ENCODE measurements around the gene FGF6. TPM values are rescaled to one million over a fixed set of nuclear protein-coding genes. Genes with fewer than 3 reads are reported as not detected.

The FGF6 gene
- total RNA-seq (ENCODE audit: unreplicated experiment), result not detected
- long read RNA-seq, result 0 reads

- no peak for TF ChIP-seq CTCF (IDR thresholded peaks at IDR 0.05; ENCODE audit: unreplicated experiment)
- no peak within 1 kb of the TSS for H3K27ac Mint-ChIP-seq (ENCODE audit: unreplicated experiment)
- no peaks in the 10 kb centered on the region for H3K9me3 Mint-ChIP-seq (ENCODE audit: unreplicated experiment)
- no peak within 1 kb of the TSS for H3K4me3 Mint-ChIP-seq (ENCODE audit: unreplicated experiment)
- no peak for DNase-seq (ENCODE audit: low spot score)
- H3K27me3 Mint-ChIP-seq (ENCODE audit: unreplicated experiment), result peaks cover 9% of the 10 kb centered on the region
- no peaks in the 10 kb centered on the region for H3K36me3 Mint-ChIP-seq (ENCODE audit: low read depth, unreplicated experiment)
- H3K4me1 Mint-ChIP-seq (ENCODE audit: unreplicated experiment), result peaks cover 23% of the 10 kb centered on the region
These were observed at the start of gene FGF6 for GRCh38 chr12:4445156-4446101. Gene FGF6, minus strand, starts transcription at chr12:4445815. Its CDS starts 245 bp downstream, at chr12:4445570.

- no peaks in the 10 kb centered on the region for H3K4me1 Mint-ChIP-seq (ENCODE audit: unreplicated experiment)
- no peak for DNase-seq (ENCODE audit: low spot score)
These were observed 45.4 kb upstream of the FGF6 start for GRCh38 chr12:4490973-4491372.

GRCh38 chr12:4489556-4489955, 43.9 kb upstream of the FGF6 start:
- no peak for TF ChIP-seq CTCF (IDR thresholded peaks at IDR 0.05; ENCODE audit: unreplicated experiment)
- H3K4me1 Mint-ChIP-seq (ENCODE audit: unreplicated experiment), result no peaks in the 10 kb centered on the region
- H3K27ac Mint-ChIP-seq (ENCODE audit: unreplicated experiment), result no peak overlapping the region
- DNase-seq (ENCODE audit: low spot score), result no peak
- H3K27me3 Mint-ChIP-seq (ENCODE audit: unreplicated experiment), result no peaks in the 10 kb centered on the region
- no peak overlapping the region for H3K4me3 Mint-ChIP-seq (ENCODE audit: unreplicated experiment)
- no peaks in the 10 kb centered on the region for H3K9me3 Mint-ChIP-seq (ENCODE audit: unreplicated experiment)
- H3K36me3 Mint-ChIP-seq (ENCODE audit: low read depth, unreplicated experiment), result no peaks in the 10 kb centered on the region

More at GRCh38 chr12:4490973-4491372, 45.4 kb upstream of the FGF6 start:
- no peak overlapping the region for H3K4me3 Mint-ChIP-seq (ENCODE audit: unreplicated experiment)
- no peaks in the 10 kb centered on the region for H3K9me3 Mint-ChIP-seq (ENCODE audit: unreplicated experiment)
- no peaks in the 10 kb centered on the region for H3K36me3 Mint-ChIP-seq (ENCODE audit: low read depth, unreplicated experiment)
- H3K27me3 Mint-ChIP-seq (ENCODE audit: unreplicated experiment), result no peaks in the 10 kb centered on the region
- TF ChIP-seq CTCF (IDR thresholded peaks at IDR 0.05; ENCODE audit: unreplicated experiment), result no peak
- H3K27ac Mint-ChIP-seq (ENCODE audit: unreplicated experiment), result no peak overlapping the region

- H3K36me3 Mint-ChIP-seq (ENCODE audit: low read depth, unreplicated experiment), result no peaks in the 10 kb centered on the region
- no peak for DNase-seq (ENCODE audit: low spot score)
- H3K9me3 Mint-ChIP-seq (ENCODE audit: unreplicated experiment), result no peaks in the 10 kb centered on the region
- no peak for TF ChIP-seq CTCF (IDR thresholded peaks at IDR 0.05; ENCODE audit: unreplicated experiment)
- no peak overlapping the region for H3K27ac Mint-ChIP-seq (ENCODE audit: unreplicated experiment)
- H3K4me1 Mint-ChIP-seq (ENCODE audit: unreplicated experiment), result peaks cover 5% of the 10 kb centered on the region
- H3K27me3 Mint-ChIP-seq (ENCODE audit: unreplicated experiment), result no peaks in the 10 kb centered on the region
- no peak overlapping the region for H3K4me3 Mint-ChIP-seq (ENCODE audit: unreplicated experiment)
These were observed 41.4 kb upstream of the FGF6 start for GRCh38 chr12:4486980-4487379.
